MM.1S (cell line): ENCODE data around the gene GRIK4.

Experiments
- DNase-seq: peaks from one replicate; pipeline ENCODE4 v3.0.0-alpha.2; 2015
- H2AFZ ChIP-seq: fragments of 300-600 bp; sonication (generic); 2 replicates; pipeline ENCODE4 v1.6.0; 2016; ENCODE audit warnings: antibody characterized with exemption, low read length
- H3F3A ChIP-seq: fragments of 300-600 bp; sonication (generic); 2 replicates; pipeline ENCODE4 v1.6.1; 2016; ENCODE audit warnings: mild to moderate bottlenecking, antibody characterized with exemption, low read length, moderate library complexity, mixed read lengths; ENCODE audit not compliant: insufficient read depth
- H3K27ac ChIP-seq: fragments of 300-600 bp; sonication (generic); 2 replicates; pipeline ENCODE4 v1.5.1; 2016; ENCODE audit warnings: mild to moderate bottlenecking, low read length
- H3K27me3 ChIP-seq: fragments of 300-600 bp; sonication (generic); replicated peaks from 2 replicates; pipeline ENCODE4 v1.6.0; 2016; ENCODE audit warnings: low read length; ENCODE audit not compliant: insufficient read depth
- H3K36me3 ChIP-seq: fragments of 300-600 bp; sonication (generic); replicated peaks from 2 replicates; pipeline ENCODE4 v1.6.1; 2016; ENCODE audit warnings: mild to moderate bottlenecking, low read length, mixed read lengths; ENCODE audit not compliant: insufficient read depth
- H3K4me1 ChIP-seq: fragments of 300-600 bp; sonication (generic); 2 replicates; pipeline ENCODE4 v1.6.1; 2016; ENCODE audit warnings: low read length, mixed read lengths
- H3K4me2 ChIP-seq: fragments of 300-600 bp; sonication (generic); 2 replicates; pipeline ENCODE4 v1.6.0; 2016; ENCODE audit warnings: low read depth, low read length
- H3K4me3 ChIP-seq: fragments of 300-600 bp; sonication (generic); 2 replicates; pipeline ENCODE4 v1.5.1; 2016; ENCODE audit warnings: low read length, mixed read lengths
- H3K79me2 ChIP-seq: fragments of 300-600 bp; sonication (generic); 2 replicates; pipeline ENCODE4 v1.6.1; 2016; ENCODE audit warnings: mixed run types, low read length, mixed read lengths
- H3K9ac ChIP-seq: fragments of 300-600 bp; sonication (generic); 2 replicates; pipeline ENCODE4 v1.6.1; 2016; ENCODE audit warnings: low read length, mixed read lengths
- H3K9me2 ChIP-seq: fragments of 300-600 bp; sonication (generic); replicated peaks from 2 replicates; pipeline ENCODE4 v1.6.1; 2016; ENCODE audit warnings: mild to moderate bottlenecking, low read length, mixed read lengths; ENCODE audit not compliant: insufficient read depth
- H3K9me3 ChIP-seq: fragments of 300-600 bp; sonication (generic); replicated peaks from 2 replicates; pipeline ENCODE4 v1.6.1; 2016; ENCODE audit warnings: mild to moderate bottlenecking, low read length, mixed read lengths; ENCODE audit not compliant: insufficient read depth
- H4K20me1 ChIP-seq: fragments of 300-600 bp; sonication (generic); 2 replicates; pipeline ENCODE4 v1.6.1; 2016; ENCODE audit warnings: mild to moderate bottlenecking, low read length, moderate library complexity, mixed read lengths; ENCODE audit not compliant: insufficient read depth
- CTCF ChIP-seq: fragments of 300-600 bp; sonication (generic); IDR thresholded peaks from 2 replicates; pipeline ENCODE4 v1.5.1; 2016; ENCODE audit warnings: antibody characterized with exemption, low read length, mixed read lengths
- EZH2 ChIP-seq: fragments of 300-600 bp; sonication (generic); optimal IDR thresholded peaks from 2 replicates; pipeline ENCODE3; 2017; ENCODE audit warnings: low read depth, mild to moderate bottlenecking, antibody characterized with exemption, low read length, mixed read lengths
- EZH2phosphoT487 ChIP-seq: fragments of 300-600 bp; sonication (generic); IDR thresholded peaks from 2 replicates; pipeline ENCODE4 v1.6.1; 2018; ENCODE audit warnings: antibody characterized with exemption, low read length

The GRIK4 gene

DNA sequence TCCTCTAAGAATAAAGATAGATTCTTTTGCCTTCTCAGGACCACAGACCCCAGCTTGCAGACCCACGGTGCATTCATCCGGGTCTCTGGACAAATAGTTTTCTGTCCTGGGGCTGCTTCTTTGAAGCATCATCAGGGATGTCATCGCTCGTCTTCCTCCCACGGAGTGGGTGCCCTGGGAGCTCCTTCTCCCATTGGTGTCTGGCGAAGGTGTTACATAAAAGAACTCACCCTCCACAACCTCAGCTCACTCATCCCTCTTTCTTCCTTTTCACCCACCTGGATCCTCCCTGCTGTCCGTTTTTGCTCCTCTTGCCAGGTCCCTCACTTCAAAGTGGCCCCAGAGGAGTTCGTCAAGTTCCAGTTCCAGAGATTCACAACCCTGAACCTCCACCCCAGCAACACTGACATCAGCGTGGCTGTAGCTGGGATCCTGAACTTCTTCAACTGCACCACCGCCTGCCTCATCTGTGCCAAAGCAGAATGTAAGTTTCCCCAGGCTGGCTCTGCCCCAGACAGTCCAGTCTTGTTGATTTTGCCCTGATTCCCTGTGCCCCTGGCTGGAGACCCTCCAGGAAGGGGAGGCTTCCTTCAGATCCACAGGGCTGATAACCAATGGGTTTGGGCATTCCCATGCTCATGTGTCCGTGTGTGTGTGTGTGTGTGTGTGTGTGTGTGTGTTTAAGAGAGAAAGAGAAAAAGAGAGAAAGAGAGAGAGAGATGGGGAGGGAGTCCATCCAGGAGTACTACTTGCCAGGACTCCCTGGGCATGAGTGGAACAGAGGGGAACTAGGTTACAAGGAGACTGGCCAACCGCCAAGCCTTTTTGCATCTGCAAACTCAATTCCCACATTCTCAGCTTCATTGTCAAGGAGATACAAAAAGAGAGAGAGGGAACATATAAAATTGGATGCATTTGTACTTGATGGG is 308.2 kb downstream of the GRIK4 start:
- no peaks in the 10 kb centered on the region for H3K9me3 ChIP-seq
- H3K27ac ChIP-seq: no peak overlapping the region

DNA sequence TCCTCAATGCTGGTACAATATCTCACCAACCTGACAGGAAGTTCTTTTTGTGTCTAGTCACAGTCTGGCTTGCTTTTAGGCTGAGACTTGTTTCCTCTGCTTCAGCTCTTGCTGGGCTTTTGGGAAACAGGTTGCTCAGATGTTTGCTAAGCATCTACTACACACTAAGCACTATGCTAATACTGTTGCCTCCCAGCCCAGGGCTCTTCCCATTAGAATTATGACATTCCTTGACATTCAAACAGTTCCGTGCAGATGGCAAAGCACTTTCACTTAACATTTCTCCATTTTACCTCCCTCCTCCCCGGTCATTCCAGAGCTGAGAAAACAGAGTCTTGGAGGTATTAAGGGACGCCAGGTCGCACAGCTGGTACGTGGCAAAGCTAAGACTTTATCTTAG is 311.6 kb downstream of the GRIK4 start:
- Histone ChIP-seq H3K4me2 (no peak overlapping the region), H3K79me2 (no peaks in the 10 kb centered on the region), H3K27ac (no peak overlapping the region), H4K20me1 (no peaks in the 10 kb centered on the region), H3K4me1 (no peaks in the 10 kb centered on the region), H3K27me3 (no peaks in the 10 kb centered on the region), H3K4me3 (no peak overlapping the region), H3F3A (no peaks in the 10 kb centered on the region), H3K36me3 (no peaks in the 10 kb centered on the region), H3K9me3 (no peaks in the 10 kb centered on the region), H3K9me2 (no peaks in the 10 kb centered on the region), H2AFZ (no peak overlapping the region), H3K9ac (no peak overlapping the region)
- no peak for TF ChIP-seq EZH2
- no peak for TF ChIP-seq CTCF
- TF ChIP-seq EZH2phosphoT487: no peak
- no peak for DNase-seq

More for the DNA sequence above, 308.2 kb downstream of the GRIK4 start:
- no peak overlapping the region for H2AFZ ChIP-seq
- no peak for DNase-seq
- no peaks in the 10 kb centered on the region for H3F3A ChIP-seq
- H4K20me1 ChIP-seq: no peaks in the 10 kb centered on the region
- H3K4me3 ChIP-seq: no peak overlapping the region
- no peaks in the 10 kb centered on the region for H3K79me2 ChIP-seq
- no peak for TF ChIP-seq EZH2
- TF ChIP-seq EZH2phosphoT487: no peak
- TF ChIP-seq CTCF: no peak
- H3K9me2 ChIP-seq: no peaks in the 10 kb centered on the region
- H3K4me1 ChIP-seq: no peaks in the 10 kb centered on the region
- H3K36me3 ChIP-seq: no peaks in the 10 kb centered on the region
- H3K27me3 ChIP-seq: no peaks in the 10 kb centered on the region
- no peak overlapping the region for H3K4me2 ChIP-seq
- no peak overlapping the region for H3K9ac ChIP-seq

DNA sequence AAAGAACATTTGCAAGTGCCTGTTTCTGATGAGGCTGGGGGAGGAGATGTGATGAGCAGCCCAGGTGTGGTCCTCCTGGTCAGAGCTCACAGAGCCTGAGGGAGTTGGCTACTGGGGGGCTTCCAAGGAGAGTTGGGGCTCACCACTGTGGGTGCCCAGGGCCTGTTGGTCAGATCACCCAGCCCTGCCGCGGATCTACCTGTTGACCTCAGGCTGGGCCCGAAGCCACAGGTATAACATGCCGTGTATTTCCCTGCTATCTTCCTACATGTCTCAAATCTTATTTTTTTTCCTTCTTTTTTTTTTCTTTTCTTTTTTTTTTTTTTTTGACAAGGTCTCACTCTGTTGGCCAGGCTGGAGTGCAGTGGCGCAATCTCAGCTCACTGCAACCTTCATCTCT is 312.7 kb downstream of the GRIK4 start:
- Histone ChIP-seq H3K4me2 (no peak overlapping the region), H3F3A (no peaks in the 10 kb centered on the region), H3K79me2 (no peaks in the 10 kb centered on the region), H4K20me1 (no peaks in the 10 kb centered on the region), H3K9ac (no peak overlapping the region), H2AFZ (no peak overlapping the region), H3K4me1 (no peaks in the 10 kb centered on the region), H3K27ac (no peak overlapping the region), H3K9me3 (no peaks in the 10 kb centered on the region), H3K36me3 (no peaks in the 10 kb centered on the region), H3K4me3 (no peak overlapping the region), H3K27me3 (no peaks in the 10 kb centered on the region), H3K9me2 (no peaks in the 10 kb centered on the region)
- DNase-seq: no peak
- TF ChIP-seq EZH2phosphoT487 (no peak), CTCF (no peak), EZH2 (no peak)
